ENCODE measurements around the gene NAA60.

NAA60 gene

GRCh38 chr16:3443108-3444031, at the start of gene NAA60, which contains the start of gene ZNF597:
Gene NAA60 (plus strand): TSS chr16:3443680. CDS start chr16:3476228, 32,548 bp downstream.
Gene ZNF597 (minus strand): TSS chr16:3443504. CDS start chr16:3443153, 351 bp downstream.
- ChIA-PET POLR2A (interaction anchor here (0.5 to 1.6 kb wide), 9 partner anchors 10 to 344 kb away, joined by 3 to 8 read pairs (median 3); partner anchors contain the start of genes ZNF174, ZNF263, ZSCAN10 and ZSCAN32), CTCF (no interaction called here)
- DNase-seq (ENCODE audit: extremely low spot score): peak; percentile 71
- TF ChIP-seq L3MBTL2 (conservative IDR thresholded peaks at IDR 0.05) (peak; percentile 69), NFRKB (IDR thresholded peaks at IDR 0.05) (no peak)

DNA sequence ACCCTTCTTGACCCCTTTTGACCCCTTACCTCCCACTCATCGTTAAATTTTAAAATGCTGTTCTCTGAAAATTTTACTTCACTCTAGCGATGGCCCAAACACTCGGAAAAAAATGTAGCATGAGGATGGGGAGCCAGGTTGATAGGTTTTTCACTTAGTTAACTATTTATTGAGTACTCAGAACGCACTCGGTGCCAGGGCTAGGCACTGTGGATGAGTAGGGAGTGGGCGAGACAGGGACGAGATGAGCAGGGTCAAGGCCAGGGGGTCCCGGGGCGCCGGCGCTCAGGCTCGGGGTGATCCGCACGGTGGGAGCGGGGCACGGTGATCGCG, 43.1 kb upstream of the NAA60 start:
- DNase-seq (ENCODE audit: extremely low spot score): no peak
- TF ChIP-seq FOXA1 (IDR thresholded peaks at IDR 0.05): no peak
- no peak for TF ChIP-seq CTBP1 (IDR thresholded peaks at IDR 0.05; ENCODE audit: borderline replicate concordance)
- CTCF ChIA-PET: no interaction called here
- POLR2A ChIA-PET: interaction anchor here (1.0 to 2.3 kb wide), 8 partner anchors 9 to 210 kb away, joined by 3 to 13 read pairs (median 6); partner anchors contain the start of genes NAA60, ZNF263 and ZNF597

DNA sequence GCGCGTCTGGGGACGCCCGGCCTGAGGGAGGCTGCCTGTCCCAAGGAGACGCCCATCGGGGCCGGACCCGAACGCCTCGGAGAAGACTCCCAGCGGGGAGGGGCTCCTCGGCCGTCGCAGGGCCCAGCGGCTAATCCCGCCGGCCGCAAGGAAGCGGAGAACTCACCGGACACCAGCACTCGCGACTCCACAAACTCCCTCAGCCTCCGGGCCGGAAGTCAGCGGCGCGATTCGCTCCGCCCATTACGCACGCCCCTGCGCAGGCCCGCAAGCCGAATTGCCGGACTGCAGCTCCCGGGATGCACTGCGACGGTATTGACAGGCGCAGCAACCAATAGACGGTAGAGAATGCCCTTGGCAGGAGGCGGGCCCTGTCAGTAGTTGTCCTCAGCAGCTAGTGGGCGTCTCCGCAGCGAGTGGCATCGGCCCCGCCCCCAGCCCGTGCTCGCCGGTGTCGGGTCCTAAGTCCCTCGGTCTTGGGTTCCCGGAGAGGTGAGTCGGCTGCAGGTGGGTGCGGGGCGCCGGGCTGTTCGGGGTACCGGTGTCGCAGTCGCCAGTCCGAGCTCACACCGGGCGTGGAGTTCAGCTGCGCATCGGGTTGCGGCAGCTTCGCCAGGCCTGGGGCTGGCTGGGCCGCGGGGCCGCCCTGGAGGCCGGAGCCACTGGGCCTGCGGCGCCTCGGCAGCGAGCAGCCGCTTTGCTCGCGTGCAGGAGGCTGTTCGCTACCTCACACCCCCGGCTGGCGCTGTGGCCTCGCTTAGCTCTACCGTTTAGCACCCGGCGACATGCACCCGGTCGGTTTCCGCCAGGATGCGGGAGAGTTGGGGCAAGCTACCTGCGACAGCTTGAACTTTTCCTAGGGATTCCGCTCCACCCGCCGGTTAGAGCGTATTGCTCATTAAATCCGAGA, 42.4 kb upstream of the NAA60 start, which contains the start of the genes ZNF174 and ZSCAN32:
TSS of gene ZNF174 (plus strand) at position 437 of the 910 bp plus-strand sequence. CDS start 790 bp downstream, outside the sequence.
TSS of gene ZSCAN32 (minus strand) at position 226 of the 910 bp plus-strand sequence. CDS start 3,447 bp downstream, outside the sequence.
- DNase-seq (ENCODE audit: extremely low spot score): peak; percentile 100
- TF ChIP-seq ZNF384 (IDR thresholded peaks at IDR 0.05) (no peak), PKNOX1 (IDR thresholded peaks at IDR 0.05) (peak; percentile 100), FOXK2 (IDR thresholded peaks at IDR 0.05) (no peak), ARNT (IDR thresholded peaks at IDR 0.05) (no peak), BHLHE40 (IDR thresholded peaks at IDR 0.05; ENCODE audit: borderline replicate concordance) (no peak), ELF4 (IDR thresholded peaks at IDR 0.05) (peak; percentile 51; the same call in 1 of the 2 replicates), SP1 (IDR thresholded peaks at IDR 0.05) (peak; percentile 57; the same call in 1 of the 2 replicates), LEF1 (IDR thresholded peaks at IDR 0.05; ENCODE audit: borderline replicate concordance) (no peak), L3MBTL2 (conservative IDR thresholded peaks at IDR 0.05) (peak; percentile 53; the same call in 1 of the 2 replicates), SUZ12 (IDR thresholded peaks at IDR 0.05) (no peak), FOXM1 (IDR thresholded peaks at IDR 0.05; ENCODE audit: borderline replicate concordance) (no peak), CTBP1 (IDR thresholded peaks at IDR 0.05; ENCODE audit: borderline replicate concordance) (no peak), HDGF (IDR thresholded peaks at IDR 0.05; ENCODE audit: borderline replicate concordance) (peak; percentile 91; the same call in 1 of the 2 replicates), FOXA1 (IDR thresholded peaks at IDR 0.05) (no peak), TARDBP (IDR thresholded peaks at IDR 0.05) (no peak), NFRKB (IDR thresholded peaks at IDR 0.05) (no peak)
- CTCF ChIA-PET: no interaction called here
- POLR2A ChIA-PET: interaction anchor here (0.6 to 2.3 kb wide), 11 partner anchors 9 to 266 kb away, joined by 3 to 13 read pairs (median 4); partner anchors contain the start of genes NAA60, ZNF213, ZNF263 and ZNF597

- TF ChIP-seq ZNF384 (IDR thresholded peaks at IDR 0.05): no peak
- ChIA-PET CTCF (no interaction called here), POLR2A (interaction anchor here (1.1 to 2.3 kb wide), 7 partner anchors 8 to 267 kb away, joined by 3 to 13 read pairs (median 6); partner anchors contain the start of genes NAA60, ZNF213, ZNF263 and ZNF597)
- DNase-seq (ENCODE audit: extremely low spot score): peak; percentile 40
Measured at GRCh38 chr16:3401719-3402397, 41.6 kb upstream of the NAA60 start.

DNA sequence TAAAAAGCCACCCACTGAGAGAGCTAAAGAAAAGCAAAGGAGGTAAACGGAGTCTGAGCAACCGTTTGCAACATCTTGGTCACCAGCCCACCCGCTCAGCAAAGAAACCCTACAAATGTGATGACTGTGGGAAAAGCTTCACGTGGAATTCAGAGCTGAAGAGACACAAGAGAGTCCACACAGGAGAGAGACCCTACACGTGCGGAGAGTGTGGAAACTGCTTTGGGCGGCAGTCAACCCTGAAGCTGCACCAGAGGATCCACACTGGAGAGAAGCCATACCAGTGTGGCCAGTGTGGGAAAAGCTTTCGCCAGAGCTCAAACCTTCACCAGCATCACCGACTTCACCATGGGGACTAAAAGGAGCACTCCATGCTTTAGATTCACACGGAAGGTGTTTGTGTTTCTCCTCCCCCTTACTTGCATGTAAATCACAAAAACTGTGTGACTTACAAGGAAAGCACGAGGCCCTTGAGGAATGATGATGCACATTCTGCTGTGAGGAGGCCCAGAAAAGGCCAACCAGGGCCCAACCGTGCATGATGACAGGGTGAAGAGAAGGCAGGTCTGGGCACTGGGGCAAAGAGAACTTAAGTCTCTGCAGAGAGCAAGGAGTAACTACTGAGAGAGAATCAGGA, 34.8 kb upstream of the NAA60 start:
- POLR2A ChIA-PET: no interaction called here
- no peak for TF ChIP-seq NFRKB (IDR thresholded peaks at IDR 0.05)
- TF ChIP-seq SUZ12 (IDR thresholded peaks at IDR 0.05): no peak
- no peak for TF ChIP-seq PKNOX1 (IDR thresholded peaks at IDR 0.05)
- TF ChIP-seq BHLHE40 (IDR thresholded peaks at IDR 0.05; ENCODE audit: borderline replicate concordance): no peak
- TF ChIP-seq CTBP1 (IDR thresholded peaks at IDR 0.05; ENCODE audit: borderline replicate concordance): no peak
- TF ChIP-seq ZNF384 (IDR thresholded peaks at IDR 0.05): no peak
- TF ChIP-seq FOXK2 (IDR thresholded peaks at IDR 0.05): no peak
- TF ChIP-seq HDGF (IDR thresholded peaks at IDR 0.05; ENCODE audit: borderline replicate concordance): no peak
- no peak for TF ChIP-seq L3MBTL2 (conservative IDR thresholded peaks at IDR 0.05)
- no peak for TF ChIP-seq FOXM1 (IDR thresholded peaks at IDR 0.05; ENCODE audit: borderline replicate concordance)
- TF ChIP-seq FOXA1 (IDR thresholded peaks at IDR 0.05): no peak
- no peak for TF ChIP-seq ELF4 (IDR thresholded peaks at IDR 0.05)
- TF ChIP-seq ARNT (IDR thresholded peaks at IDR 0.05): no peak
- TF ChIP-seq LEF1 (IDR thresholded peaks at IDR 0.05; ENCODE audit: borderline replicate concordance): no peak
- CTCF ChIA-PET: no interaction called here
- no peak for DNase-seq (ENCODE audit: extremely low spot score)

Data from HEK293T (cell line).